ENCODE measurements around the gene PRSS21. TPM values are rescaled to one million over a fixed set of nuclear protein-coding genes. Genes with fewer than 3 reads are reported as not detected.

PRSS21 gene
- total RNA-seq, 1 donor from 2014 or later, result not detected

GRCh38 chr16:2778630-2778958 lies 38.4 kb upstream of the PRSS21 start:
- intact Hi-C loops (cut with DNase I), result no loop called here
- ATAC-seq (ENCODE audit: poor library complexity) (no peak), DNase-seq (no peak)

GRCh38 chr16:2779151-2779920 lies 37.7 kb upstream of the PRSS21 start:
- ATAC-seq (ENCODE audit: poor library complexity) (no peak), DNase-seq (peak; percentile 40)
- intact Hi-C loops (cut with DNase I), result no loop called here

- ATAC-seq (ENCODE audit: poor library complexity) (no peak), DNase-seq (peak; percentile 21)
- intact Hi-C loops (cut with DNase I), result no loop called here
Measured at GRCh38 chr16:2779978-2780898, 36.8 kb upstream of the PRSS21 start.

GRCh38 chr16:2782583-2783351 lies 34.3 kb upstream of the PRSS21 start:
- DNase-seq, result peak; percentile 13
- intact Hi-C loops (cut with DNase I), result no loop called here
- ATAC-seq (ENCODE audit: poor library complexity), result no peak

GRCh38 chr16:2783581-2784357 lies 33.3 kb upstream of the PRSS21 start:
- intact Hi-C loops (cut with DNase I), result no loop called here
- DNase-seq (peak; percentile 19), ATAC-seq (ENCODE audit: poor library complexity) (no peak)

GRCh38 chr16:2784358-2785100 lies 32.5 kb upstream of the PRSS21 start:
- DNase-seq, result peak; percentile 17
- ATAC-seq (ENCODE audit: poor library complexity), result no peak
- intact Hi-C loops (cut with DNase I), result no loop called here

- intact Hi-C loops (cut with DNase I), result no loop called here
- DNase-seq (peak; percentile 35), ATAC-seq (ENCODE audit: poor library complexity) (peak; percentile 24)
Measured at GRCh38 chr16:2785101-2785991, 31.7 kb upstream of the PRSS21 start.

GRCh38 chr16:2786061-2786825 lies 30.8 kb upstream of the PRSS21 start:
- ATAC-seq (ENCODE audit: poor library complexity) (no peak), DNase-seq (peak; percentile 17)
- intact Hi-C loops (cut with DNase I), result no loop called here

GRCh38 chr16:2786826-2787151 lies 30.2 kb upstream of the PRSS21 start:
- no peak for ATAC-seq (ENCODE audit: poor library complexity)
- intact Hi-C loops (cut with DNase I), result no loop called here

GRCh38 chr16:2787406-2787805 lies 29.6 kb upstream of the PRSS21 start, which contains the start of gene PRSS33:
PRSS33 (minus strand) TSS chr16:2787560; CDS start chr16:2786547, 1,013 bp downstream.
- intact Hi-C loops (cut with DNase I), result no loop called here

More at GRCh38 chr16:2786826-2787151, 30.2 kb upstream of the PRSS21 start:
- no peak for DNase-seq

GRCh38 chr16:2787961-2788360 lies 29.1 kb upstream of the PRSS21 start:
- peak; percentile 11 for DNase-seq
- no peak for ATAC-seq (ENCODE audit: poor library complexity)
- intact Hi-C loops (cut with DNase I), result no loop called here

More at GRCh38 chr16:2787406-2787805, 29.6 kb upstream of the PRSS21 start, which contains the start of gene PRSS33:
- DNase-seq (peak; percentile 29), ATAC-seq (ENCODE audit: poor library complexity) (no peak)

GRCh38 chr16:2790631-2791030 lies 26.4 kb upstream of the PRSS21 start:
- DNase-seq, result peak; percentile 20
- ATAC-seq (ENCODE audit: poor library complexity), result no peak
- intact Hi-C loops (cut with DNase I), result no loop called here

GRCh38 chr16:2791174-2791573 lies 25.9 kb upstream of the PRSS21 start:
- ATAC-seq (ENCODE audit: poor library complexity) (no peak), DNase-seq (peak; percentile 21)
- intact Hi-C loops (cut with DNase I), result no loop called here

GRCh38 chr16:2792940-2793339 lies 24.1 kb upstream of the PRSS21 start:
- intact Hi-C loops (cut with DNase I), result no loop called here
- DNase-seq (no peak), ATAC-seq (ENCODE audit: poor library complexity) (no peak)

- DNase-seq, result no peak
- ATAC-seq (ENCODE audit: poor library complexity), result no peak
- intact Hi-C loops (cut with DNase I), result no loop called here
Measured at GRCh38 chr16:2795395-2796143, 21.5 kb upstream of the PRSS21 start.

All from Right ventricle myocardium superior (tissue), 1 donor.